ENCODE data around the gene PTPRJ. TPM values are rescaled to one million over a fixed set of nuclear protein-coding genes. Genes with fewer than 3 reads are reported as not detected.

Gene PTPRJ
- total RNA-seq, 2 donors from 2014 or later = 38.5 to 58.9 TPM

DNA sequence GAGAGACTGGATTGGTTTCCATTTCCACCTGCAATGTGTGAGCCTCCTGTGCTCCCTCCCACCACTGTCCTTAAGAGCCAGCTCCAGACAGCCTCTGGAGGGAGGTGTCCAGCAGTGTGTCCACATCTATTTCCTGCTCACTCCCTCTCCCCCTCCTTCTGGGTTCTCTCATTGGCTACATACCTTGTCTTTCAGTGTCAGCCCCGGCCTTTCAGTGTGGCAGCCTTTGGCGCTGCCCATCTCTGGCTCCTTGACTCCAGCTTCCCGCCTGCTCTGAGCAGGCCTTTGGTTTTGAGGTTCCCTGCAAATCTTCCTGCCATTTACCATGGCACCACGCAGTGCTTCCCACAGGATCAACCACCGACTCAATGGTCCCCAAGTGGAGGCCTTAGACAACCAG is 19.0 kb upstream of the PTPRJ start:
- DNase-seq (no peak), ATAC-seq (peak; percentile 57)
- intact Hi-C loops (cut with DNase I, micrococcal nuclease) = no loop called here

DNA sequence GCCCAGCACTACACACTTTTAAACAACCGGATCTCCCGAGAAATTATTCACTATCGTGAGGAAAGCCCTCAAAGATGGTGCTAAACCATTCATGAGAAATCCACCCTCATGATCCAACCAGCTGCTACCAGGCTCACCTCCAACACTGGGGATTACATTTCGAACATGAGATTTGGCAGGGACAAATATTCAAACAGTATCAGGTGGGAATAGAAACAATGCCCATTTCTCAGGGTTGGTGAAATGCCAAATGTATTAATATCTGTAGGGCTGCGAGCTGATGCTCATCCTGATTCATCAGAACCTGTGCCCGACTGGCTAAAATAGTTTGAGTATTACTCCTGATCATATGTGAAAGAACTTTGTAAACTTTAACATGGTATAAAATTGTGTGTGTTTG is 15.8 kb upstream of the PTPRJ start:
- ATAC-seq (no peak), DNase-seq (no peak)
- intact Hi-C loops (cut with DNase I, micrococcal nuclease) = no loop called here

DNA sequence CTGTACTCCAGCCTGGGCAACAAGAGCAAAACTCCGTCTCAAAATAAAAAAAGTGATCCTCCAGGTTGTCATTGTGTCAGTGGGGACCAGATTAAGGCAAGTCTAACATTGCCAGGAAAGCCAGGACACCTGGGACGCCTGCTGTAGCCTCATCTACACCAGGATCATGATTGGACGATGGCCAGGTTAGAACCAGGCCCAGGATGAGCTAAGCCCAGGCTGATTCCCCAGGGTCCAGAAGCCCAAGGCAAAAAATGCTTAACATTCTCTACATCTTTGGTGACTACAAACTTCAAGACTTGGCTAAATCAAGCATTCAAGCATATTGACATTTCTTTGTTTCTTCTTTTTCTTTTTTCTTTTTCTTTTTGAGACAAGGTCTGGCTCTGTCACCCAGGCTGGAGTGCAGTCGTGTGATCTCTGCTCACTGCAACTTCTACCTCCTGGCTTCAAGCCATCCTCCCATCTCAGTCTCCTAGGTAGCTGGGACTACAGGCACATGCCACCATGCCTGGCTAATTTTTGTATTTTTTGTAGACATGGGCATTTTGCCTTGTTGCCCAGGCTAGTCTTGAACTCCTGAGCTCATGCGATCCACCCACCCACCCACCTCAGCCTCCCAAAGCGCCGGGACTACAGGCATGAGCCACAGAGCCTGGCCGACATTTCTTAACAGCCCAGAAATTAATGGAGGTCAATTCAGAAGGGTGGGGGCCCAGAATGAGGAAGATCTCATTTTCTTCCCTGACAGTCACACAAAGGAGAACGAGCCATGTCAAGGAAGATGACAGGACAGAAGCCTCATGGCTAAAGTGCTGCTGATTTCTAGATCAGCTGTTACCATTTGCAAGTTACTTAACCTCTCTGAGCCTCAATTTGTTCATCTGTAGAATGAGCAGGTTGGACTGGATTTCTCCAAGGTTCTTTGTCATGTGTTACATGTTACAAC is 12.5 kb upstream of the PTPRJ start:
- no peak for DNase-seq
- no peak for ATAC-seq
- intact Hi-C loops (cut with DNase I, micrococcal nuclease) = no loop called here

DNA sequence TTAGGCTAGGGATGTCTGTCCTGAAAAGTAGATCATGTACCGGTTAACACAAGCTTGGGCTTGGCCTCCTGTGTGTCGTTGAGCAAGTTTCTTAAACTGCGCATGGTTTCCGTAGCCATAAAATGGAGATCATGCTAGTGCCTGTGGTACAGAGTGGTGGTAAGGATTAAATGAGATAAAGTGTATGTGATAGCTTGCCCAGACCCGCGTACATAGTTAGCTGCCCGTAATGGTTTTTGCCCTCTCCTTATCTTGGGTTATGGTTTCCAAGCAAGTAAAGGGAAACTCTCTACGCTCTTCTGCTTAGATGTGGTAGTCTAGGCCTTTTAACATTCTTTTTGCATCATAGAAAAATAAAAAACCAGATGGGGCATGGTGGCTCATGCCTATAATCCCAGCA is 11.0 kb upstream of the PTPRJ start:
- intact Hi-C loops (cut with DNase I, micrococcal nuclease) = no loop called here
- ATAC-seq (no peak), DNase-seq (no peak)

DNA sequence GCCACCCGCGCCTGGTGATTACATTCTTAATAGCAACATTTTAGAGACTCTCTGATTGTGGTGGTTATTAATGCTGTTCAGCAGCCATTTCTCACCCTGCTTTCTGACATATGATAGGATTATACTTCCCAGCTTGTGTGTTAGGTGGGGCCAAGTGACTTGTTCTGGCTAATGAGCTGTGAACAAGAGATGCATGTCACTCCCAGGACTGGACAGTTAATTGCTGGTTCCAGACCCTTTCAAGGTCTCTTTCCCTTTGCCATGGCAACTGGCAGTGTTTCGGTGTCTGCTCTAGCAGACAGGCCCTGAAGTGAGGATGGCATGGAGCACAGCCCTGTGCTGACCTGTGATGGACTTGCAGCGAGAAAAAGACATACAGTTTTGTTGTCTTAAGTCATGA is 8.9 kb upstream of the PTPRJ start:
- ATAC-seq = no peak
- intact Hi-C loops (cut with DNase I, micrococcal nuclease) = no loop called here
- no peak for DNase-seq

DNA sequence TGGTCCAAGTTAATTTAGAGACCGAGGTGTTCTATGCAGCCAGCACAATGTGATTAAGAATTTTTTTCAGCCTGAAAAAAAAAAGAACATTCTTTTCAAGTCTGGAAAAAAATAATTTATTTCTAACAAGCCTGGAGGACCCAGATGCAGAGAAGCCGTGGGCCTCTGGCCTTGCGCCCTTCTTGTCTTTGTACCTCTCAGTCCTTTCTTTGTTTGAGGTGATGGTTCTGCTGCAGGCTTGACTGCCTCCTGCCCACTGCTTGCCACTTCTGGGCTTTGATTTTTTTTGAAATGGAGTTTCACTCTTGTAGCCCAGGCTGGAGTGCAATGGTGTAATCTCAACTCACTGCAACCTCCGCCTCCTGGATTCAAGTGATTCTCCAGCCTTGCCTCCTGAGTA is 7.2 kb upstream of the PTPRJ start:
- no peak for DNase-seq
- intact Hi-C loops (cut with DNase I, micrococcal nuclease) = no loop called here
- ATAC-seq = no peak

- intact Hi-C loops (cut with DNase I, micrococcal nuclease) = no loop called here
- no peak for DNase-seq
These were observed 3.4 kb upstream of the PTPRJ start for GRCh38 chr11:47976931-47977330.

GRCh38 chr11:47977623-47978022 is 2.7 kb upstream of the PTPRJ start:
- ATAC-seq = no peak
- intact Hi-C loops (cut with DNase I, micrococcal nuclease) = no loop called here

More at GRCh38 chr11:47976931-47977330, 3.4 kb upstream of the PTPRJ start:
- ATAC-seq = no peak

DNA sequence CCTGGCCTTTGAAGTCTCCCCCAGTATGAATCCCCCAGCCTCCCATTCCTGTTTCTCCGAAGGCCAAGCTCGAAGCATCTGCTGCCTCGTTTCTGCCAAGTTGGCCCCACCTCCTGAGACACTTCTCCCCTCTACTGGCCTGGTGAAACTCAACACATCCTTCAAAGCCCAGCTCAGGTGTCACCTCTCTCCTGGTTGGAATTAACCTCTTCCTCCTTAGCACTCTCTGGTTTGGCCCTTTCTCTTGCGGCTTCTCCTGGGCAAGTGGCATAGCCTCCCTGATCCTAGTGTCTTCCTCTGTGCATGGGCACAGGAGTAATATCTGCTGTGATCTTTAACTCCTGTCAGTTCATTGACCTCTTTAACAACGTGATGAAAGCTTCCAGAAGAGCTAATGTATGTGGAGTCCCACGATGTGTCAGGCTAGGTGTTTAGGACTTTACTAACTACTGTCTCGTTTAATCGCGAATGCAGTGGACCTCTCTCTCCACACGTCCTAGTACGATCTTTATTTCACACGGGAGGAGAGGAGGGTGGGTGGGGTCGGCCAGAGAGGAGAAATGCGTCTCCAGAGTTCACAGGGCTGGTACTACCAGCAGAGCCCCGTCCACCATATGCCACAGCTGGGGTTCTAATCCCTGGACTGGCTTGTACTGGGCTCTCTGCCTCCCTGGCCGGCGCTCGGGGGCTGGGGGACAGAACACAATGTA is 826 bp upstream of the PTPRJ start:
- no peak for DNase-seq
- intact Hi-C loops (cut with DNase I, micrococcal nuclease) = no loop called here
- peak; percentile 13 for ATAC-seq

More at GRCh38 chr11:47977623-47978022, 2.7 kb upstream of the PTPRJ start:
- DNase-seq = no peak

DNA sequence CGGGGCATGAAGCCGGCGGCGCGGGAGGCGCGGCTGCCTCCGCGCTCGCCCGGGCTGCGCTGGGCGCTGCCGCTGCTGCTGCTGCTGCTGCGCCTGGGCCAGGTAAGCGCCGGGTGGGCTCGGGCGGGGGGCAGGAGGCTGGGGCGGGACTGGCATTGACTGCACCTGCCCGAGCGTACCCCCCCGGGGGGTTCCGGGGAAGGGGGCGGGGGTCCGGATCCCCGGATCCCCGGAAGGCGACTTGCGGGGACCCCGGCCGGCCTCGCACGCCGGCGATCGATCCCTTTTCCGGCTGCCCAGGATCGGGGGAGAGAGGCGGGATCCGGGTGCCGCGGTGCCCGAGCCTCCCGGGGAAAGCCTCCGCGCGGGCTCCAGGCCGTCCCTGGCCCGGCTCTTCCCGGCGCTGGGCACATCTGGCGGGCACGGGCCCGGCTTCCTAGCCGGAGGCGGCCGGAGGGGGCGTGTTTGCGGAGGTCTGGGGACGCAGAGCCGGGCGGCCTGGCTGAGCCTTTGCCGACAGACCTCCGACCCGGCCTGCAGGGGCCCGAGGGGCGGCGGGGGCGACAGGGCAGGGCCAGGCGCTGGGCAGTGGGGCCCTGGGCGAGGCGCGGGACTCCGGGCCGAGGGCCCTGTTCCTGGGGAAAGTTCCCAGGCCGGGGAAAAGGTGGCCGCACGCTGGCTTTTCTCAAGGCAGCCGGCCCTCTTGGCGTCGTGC is 705 bp downstream of the PTPRJ start:
- DNase-seq (peak; percentile 43 to 77), ATAC-seq (peak; percentile 66)
- intact Hi-C loops (cut with DNase I, micrococcal nuclease) = no loop called here

DNA sequence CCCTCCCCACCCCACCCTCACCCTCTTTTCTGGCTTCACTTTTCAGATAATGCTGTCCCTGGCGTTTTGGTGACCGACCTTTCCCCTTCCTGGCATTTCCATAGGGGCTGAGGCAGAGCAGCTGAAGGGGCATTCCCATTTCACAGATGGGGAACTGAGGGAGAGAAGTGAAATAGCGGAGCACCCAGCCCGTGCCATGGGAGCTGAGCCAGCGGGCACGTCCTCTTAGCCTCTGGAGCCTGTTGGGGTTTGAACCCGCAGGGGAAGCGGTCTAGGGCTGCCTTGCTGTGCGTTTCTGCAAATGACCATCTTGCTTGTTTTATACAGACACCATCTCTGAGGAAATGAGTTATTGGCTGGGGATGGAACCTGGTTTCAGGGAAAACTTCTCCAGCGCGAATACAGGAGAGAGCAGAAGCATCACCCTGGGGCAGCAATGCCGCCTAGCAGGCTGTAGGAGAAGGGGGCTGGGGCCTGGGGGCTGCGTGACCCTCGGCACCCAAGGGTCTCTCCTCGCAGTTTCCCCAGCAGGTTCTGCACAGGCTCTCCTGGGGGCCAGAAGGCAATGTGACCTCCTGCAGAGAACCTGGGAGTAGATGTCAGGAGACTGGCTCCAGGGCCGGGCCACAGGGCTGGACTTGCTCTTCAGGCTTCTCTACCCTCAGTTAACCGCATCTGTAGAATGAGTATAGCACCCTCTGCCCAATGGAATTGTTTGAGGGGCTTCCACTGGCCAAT is 1.5 kb downstream of the PTPRJ start:
- intact Hi-C loops (cut with DNase I, micrococcal nuclease) = no loop called here
- DNase-seq = peak in 1 of 2 donors; percentile 48
- no peak for ATAC-seq

GRCh38 chr11:47982616-47983015 is 2.3 kb downstream of the PTPRJ start:
- ATAC-seq (no peak), DNase-seq (no peak)
- intact Hi-C loops (cut with DNase I, micrococcal nuclease) = no loop called here

DNA sequence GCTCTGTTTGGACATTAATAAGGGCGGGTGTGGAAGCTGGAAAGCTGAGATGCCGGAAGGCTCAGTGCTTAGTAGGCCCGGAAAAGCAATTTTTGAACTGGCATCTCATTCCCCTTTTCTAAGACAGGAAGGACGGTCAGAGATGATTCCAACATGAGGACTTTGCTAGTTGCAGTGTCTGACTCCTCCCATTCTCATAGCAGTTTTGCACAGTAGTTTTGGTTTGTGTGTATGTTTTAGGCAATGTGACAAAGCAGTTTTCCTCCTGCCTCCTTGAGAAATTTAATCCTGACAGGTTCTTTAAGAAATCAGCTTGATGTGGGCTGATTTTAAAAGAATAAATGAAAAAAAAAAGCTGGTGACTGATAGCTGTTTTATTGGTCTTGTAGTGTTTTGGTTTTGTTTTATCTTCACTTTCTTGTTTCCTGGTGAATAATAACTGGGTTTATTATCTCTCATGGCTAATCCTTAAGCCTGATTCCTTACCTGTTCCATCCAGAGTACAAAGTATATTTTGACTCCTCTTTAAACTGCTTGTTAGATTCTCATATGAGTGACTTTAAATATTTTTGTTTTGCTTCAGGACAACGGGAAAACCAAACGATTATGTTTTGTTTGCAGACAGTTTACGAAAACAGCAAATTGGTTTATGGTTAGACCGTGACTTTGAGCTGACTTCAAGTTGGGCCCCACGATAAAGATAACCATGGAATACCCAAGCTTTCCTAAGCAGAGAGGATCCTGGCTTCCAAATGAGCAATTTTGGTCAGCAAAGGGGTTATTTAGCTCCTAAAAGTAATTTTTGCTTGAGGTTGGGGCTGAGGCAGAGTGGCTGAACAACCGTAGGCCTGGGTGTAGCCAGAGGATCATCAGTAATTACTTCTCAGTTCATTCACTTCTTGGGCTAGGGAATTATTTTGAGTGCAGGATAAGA is 3.4 kb downstream of the PTPRJ start:
- DNase-seq = no peak
- intact Hi-C loops (cut with DNase I, micrococcal nuclease) = no loop called here
- no peak for ATAC-seq

DNA sequence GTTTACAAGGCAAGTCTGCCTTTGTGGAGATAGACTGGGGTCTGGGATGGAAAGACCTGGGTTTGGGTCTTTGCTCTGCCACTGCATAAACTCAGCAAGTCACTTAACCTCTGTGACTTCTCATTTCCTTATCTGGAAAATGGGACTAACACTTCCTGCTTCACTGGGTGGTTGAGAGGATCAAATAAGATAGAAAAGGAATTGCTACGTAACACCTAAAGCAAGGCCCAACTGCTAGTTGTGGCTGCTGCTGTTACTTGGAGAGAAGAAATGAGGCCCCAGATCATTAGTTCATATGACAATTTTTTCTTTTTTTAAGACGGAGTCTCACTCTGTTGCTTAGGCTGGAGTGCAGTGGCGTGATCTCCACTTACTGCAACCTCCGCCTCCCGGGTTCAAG is 5.9 kb downstream of the PTPRJ start:
- intact Hi-C loops (cut with DNase I, micrococcal nuclease) = no loop called here
- peak; percentile 44 for ATAC-seq
- DNase-seq = no peak

- intact Hi-C loops (cut with DNase I, micrococcal nuclease) = no loop called here
- no peak for DNase-seq
- ATAC-seq = peak; percentile 45
These were observed 6.4 kb downstream of the PTPRJ start for GRCh38 chr11:47986742-47987141.

DNA sequence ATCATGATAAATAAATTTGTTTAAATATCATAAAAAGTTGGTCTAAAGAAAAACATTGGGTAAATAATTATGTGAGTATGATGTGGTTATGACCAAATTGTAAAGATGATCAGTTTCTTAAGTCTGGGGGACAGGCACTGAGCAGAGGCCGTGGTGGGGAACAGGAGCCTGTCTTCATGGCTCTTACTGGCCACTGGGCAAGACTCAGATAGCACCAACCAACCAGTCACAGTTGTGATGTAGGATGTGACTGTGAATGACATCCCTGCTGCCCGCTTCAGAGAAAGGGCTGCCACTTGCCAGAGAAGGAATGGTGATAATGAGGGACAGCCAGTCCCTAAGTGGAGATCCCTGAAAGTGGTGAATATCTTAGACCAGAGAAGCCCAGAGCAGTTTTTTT is 7.0 kb downstream of the PTPRJ start:
- no peak for DNase-seq
- intact Hi-C loops (cut with DNase I, micrococcal nuclease) = no loop called here
- peak; percentile 20 for ATAC-seq

DNA sequence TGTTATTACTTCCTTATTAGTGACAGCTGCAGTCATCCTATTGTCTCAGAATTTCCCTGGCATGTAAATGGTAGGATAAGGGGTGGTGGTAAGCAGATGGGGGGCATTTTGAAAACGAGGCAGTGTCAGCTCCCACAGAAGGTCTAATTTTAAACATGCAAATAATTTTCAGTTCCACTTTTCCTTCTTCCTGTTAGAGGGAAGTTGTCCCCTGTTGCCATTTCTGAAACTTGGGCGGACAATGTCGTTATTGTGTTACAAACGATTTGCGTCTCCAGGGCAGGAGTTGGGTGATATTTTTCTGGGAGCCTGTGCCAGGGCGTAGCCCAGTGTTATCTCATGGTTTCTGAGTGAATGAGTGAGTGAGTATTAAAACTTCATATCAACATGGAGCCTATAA is 7.4 kb downstream of the PTPRJ start:
- peak; percentile 40 for ATAC-seq
- DNase-seq = peak in 1 of 2 donors; percentile 67
- intact Hi-C loops (cut with DNase I, micrococcal nuclease) = no loop called here

- intact Hi-C loops (cut with DNase I, micrococcal nuclease) = no loop called here
- DNase-seq (no peak), ATAC-seq (no peak)
These were observed 9.4 kb downstream of the PTPRJ start for GRCh38 chr11:47989779-47990178.

All from left colon (tissue), 2 donors.